ENCODE data around the gene PHF14.

- TF ChIP-seq EP300 (IDR thresholded peaks at IDR 0.05) = no peak
- TF ChIP-seq CTCF (IDR thresholded peaks at IDR 0.05) = no peak
- no peak for TF ChIP-seq POLR2AphosphoS5 (IDR thresholded peaks at IDR 0.05)
These were observed 236.7 kb downstream of the PHF14 start for GRCh38 chr7:11210374-11210773.
